Peyer's patch (tissue), 4 donors: ENCODE measurements around the gene PSMD9.
A peak's percentile ranks its signal among the peaks of the same experiment; 100 is the strongest.

Experiments
- CTCF ChIP-seq, 6 experiments: fragments of 450-650 bp in 4 of 6; fragments of 200-600 bp in 2 of 6; sonication (generic) in 1 of 6; IDR thresholded peaks; one replicate each; pipeline ENCODE4 v1.5.1; 2017 to 2019; ENCODE audit warnings: antibody characterized with exemption in 6 of 6, mild to moderate bottlenecking in 3 of 6, moderate library complexity in 1 of 6
- POLR2A ChIP-seq, 2 donors: fragments of 450-650 bp; IDR thresholded peaks; one replicate each; pipeline ENCODE4 v1.5.1; 2017; ENCODE audit warnings: antibody characterized with exemption in 2 of 2, mild to moderate bottlenecking in 2 of 2, moderate library complexity in 2 of 2

GRCh38 chr12:121917950-121918678 is 29.5 kb downstream of the PSMD9 start, which contains the start of gene CFAP251:
- TF ChIP-seq CTCF (IDR thresholded peaks at IDR 0.05), result peak; percentile 56 to 95 (median 87)
- TF ChIP-seq POLR2A (IDR thresholded peaks at IDR 0.05), result no peak
